ENCODE measurements around the gene SLC22A3.

DNA sequence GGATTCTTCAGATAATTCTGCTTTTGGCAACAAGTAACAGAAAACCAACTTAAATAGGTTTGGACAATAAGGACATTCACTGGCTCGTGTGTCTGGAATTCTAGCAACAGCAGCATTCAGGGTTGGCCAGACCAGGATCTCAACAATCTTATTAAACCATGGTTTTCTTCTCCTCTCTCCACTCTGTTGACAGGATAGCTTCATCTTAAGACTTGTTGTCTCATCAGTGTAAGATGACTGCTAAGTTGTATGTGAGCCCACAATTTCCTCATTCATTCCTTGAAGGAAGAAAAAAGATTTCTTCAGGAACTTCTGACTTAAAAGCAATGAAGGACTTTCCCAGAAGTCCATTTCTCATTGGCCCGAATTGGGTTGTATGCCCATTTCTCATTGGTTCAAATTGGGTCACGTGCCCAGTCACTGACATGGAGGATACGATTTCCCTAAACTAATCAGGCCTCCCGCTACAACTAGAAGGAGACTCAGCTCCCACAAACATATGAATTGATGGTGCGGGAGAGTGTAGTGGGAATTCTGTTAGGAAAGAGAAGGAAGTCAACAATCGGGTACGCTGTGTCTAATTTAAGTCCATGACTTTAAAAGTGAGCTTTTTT lies 83.7 kb downstream of the SLC22A3 start:
- TF ChIP-seq, protein P1, sequence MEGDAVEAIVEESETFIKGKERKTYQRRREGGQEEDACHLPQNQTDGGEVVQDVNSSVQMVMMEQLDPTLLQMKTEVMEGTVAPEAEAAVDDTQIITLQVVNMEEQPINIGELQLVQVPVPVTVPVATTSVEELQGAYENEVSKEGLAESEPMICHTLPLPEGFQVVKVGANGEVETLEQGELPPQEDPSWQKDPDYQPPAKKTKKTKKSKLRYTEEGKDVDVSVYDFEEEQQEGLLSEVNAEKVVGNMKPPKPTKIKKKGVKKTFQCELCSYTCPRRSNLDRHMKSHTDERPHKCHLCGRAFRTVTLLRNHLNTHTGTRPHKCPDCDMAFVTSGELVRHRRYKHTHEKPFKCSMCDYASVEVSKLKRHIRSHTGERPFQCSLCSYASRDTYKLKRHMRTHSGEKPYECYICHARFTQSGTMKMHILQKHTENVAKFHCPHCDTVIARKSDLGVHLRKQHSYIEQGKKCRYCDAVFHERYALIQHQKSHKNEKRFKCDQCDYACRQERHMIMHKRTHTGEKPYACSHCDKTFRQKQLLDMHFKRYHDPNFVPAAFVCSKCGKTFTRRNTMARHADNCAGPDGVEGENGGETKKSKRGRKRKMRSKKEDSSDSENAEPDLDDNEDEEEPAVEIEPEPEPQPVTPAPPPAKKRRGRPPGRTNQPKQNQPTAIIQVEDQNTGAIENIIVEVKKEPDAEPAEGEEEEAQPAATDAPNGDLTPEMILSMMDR (IDR thresholded peaks at IDR 0.05), result no peak
- TF ChIP-seq POLR2A (IDR thresholded peaks at IDR 0.05), result no peak
